ENCODE measurements around the gene EZR.

EZR gene

DNA sequence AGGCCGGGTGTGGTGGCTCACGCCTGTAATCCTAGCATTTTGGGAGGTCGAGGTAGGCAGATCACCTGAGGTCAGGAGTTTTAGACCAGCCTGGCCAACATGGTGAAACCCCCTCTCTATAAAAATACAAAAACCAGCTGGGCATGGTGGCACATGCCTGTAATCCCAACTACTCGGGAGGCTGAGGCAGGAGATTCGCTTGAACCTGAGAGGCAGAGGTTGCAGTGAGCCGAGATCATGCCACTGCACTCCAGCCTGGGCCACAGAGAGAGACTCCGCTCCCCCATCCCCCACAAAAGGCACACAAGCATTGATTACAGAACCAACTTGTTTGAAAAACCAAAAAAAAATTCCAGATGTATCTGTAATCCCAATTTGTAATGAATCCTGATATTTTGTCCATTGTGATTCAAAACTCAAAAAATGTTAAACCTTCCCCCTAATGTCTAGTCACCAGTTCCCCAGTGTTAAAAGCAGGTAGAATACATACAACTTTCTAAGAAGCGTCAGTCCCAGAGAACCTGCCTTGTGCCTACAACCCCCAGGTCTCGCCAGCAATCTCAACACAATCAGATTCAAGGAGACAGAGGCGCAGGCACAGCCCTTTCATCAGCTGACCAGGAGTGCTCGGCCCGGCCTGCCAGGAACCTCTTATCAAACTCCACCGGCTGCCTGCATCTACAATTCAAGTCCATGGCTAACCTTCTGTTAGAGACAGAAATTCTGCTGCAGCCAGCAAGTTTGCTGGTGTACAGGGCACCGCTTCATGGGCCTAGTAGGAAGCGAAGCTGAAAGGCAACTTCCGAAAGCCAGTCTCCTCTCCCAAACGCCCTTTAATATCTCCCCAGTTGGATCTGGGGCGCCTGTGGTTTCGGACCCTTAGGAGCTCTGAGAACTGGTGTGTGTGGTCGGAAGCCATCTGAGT lies 2.1 kb downstream of the EZR start:
- no peak for DNase-seq

DNA sequence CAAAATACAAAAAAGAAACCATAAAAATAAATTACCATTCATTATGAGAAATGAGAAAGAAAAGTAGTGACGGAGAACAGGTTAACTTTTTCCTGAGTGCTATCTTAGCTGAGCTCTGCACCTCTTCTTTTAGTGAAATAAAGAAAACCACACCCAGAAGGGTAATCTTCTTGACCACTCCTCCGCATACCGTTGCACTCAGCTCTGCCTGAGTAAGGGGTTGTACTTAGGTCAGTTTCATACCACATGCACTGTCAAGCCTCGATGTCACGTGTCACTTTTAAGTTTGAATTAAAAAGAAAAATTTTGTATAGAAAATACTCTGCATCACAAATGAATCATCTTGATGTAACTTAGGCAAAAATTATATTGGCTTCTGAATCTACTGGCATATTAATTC lies 2.8 kb downstream of the EZR start:
- no peak for DNase-seq

DNA sequence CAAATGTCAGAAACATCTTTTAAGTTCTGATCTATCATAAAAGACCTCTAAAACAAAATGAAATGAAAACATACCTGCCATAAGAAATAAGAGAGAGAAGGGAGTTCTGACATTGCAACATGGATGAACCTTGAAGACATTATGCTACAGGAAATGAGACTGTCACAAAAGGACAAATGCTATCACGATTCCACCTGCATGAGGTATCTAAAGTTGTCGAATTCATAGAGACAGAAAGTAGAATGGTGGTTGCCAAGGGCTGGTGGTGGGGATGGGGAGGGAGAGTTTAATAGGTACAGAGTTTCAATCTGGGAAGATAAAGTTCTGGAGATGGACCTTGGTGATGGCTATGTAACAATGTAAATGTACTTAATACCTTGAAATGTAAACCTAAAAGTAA lies 3.3 kb downstream of the EZR start:
- no peak for DNase-seq

DNA sequence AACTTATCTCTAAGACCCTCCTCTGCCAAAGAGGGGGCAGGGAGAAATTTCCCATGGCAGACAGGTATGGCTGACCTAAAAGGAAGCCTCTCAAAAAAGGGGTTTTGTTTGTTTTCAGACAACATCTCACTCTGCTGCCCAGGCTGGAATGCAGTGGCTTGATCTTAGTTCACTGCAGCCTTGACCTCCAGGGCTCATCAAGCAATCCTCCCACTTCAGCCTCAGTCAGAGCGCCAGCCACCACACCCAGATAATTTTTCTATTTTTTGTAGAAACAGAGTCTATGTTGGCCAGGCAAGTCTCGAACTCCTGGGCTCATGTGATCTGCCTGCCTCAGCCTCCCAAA lies 3.8 kb downstream of the EZR start:
- DNase-seq, result no peak

DNA sequence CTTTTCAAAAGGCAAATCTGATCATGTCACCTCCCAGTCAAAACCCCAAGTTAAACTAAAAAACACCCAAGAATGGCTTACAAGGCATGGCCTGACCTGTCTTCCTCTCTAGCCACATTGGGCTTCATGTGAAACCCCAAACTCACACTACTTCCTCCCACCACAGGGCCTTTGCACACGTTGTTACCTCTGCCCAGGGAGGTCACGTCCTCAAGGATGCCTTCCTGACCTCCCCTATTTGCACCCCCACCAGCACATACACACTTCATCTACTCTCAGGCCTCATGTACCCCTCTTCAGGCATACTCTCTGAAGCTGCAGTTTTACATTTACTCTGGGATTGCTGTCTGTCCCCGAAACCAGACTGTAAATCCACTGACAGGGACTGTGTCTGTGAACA lies 6.1 kb downstream of the EZR start:
- DNase-seq, result no peak

DNA sequence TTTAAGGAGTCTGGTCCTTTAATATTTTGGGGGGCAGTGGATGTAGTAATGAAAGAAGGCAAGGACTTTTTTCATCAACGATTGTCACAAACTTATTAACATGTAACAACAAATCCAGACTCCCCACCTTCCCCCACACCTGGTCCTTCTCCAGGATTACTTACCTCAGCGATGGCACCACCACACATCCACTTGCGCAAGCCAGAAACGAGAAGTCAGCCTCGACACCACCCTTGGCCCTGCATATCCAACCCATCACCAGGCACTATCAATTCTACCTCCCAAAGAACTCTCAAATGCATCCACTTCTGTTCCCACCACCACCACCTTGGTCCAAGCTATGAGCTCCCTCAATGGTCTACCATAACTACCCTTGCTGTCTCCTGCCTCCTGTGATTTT lies 6.6 kb downstream of the EZR start:
- no peak for DNase-seq

DNA sequence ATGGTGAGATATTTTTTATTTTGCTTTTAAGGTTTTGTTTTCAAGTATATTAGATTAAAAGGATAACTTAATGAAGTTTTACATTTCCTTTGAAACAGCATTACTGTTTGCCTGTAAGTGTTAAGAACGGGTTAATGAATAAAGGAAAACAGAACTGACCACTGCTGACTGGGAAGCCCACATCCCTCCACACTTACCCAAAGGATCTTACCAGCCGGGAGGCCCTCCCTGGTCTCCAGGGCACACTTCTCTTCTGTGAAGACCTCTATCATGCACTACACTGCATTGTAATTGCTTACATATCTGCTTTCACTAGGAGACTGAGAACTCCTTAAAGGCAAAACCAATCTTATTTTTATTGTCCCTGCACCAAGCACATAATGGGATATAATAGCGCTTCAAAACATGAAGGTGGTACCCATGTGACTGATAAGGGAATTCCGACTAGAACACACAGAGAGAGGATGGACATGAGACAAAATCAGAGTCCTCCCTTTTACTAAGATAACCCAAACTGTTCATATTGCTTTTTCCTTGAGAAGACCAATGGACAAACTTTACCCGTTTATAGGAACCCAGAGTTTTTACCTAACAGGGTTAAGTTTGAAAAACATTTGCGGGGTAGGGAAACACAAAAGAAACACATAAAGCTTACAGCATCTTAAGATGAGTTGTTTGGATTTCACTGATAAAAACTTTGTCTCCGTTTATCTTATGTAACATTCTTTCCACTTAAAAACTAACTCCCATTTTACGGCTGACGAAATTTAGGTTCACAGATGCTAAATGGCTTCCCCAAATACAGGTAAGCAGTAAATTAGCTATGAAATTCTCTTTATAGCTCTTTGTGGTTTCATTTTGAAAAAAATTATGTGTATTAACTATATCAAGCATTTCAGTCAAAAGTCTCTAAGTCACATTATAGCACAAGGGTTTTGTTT lies 8.7 kb downstream of the EZR start:
- no peak for DNase-seq

DNA sequence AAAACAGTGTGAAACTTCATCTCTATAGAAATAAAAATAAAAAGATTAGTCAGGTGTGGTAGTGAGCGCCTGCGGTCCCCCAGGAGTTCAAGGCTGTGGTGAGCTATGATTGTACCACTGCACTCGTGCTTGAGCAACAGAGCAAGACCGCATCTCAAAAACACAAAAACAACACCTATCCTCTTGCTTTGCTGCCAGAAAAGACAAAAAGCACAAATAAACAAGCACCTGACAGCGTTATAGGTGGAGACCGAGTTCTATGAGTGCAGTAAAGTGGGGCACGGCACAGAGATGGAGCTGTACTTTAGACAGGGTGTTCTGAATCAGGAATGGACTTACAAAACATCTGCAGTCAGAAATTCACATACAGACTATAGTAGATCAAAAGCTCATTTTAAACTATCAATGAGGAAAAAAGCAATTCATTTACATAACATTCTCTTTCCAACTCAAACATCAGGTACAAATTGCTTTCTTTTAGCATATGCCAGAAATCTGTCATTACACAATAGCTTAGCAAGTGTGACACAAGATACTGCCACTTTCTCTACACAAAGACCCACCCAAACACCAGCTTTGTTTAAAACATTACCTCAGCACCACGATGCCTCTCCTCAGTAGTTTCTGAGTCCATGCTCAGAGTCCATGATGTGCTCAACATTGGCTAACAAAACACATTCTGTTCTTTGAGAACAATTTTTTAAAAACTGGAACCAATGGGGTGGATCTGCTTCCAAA lies 10.1 kb downstream of the EZR start:
- DNase-seq, result no peak

DNA sequence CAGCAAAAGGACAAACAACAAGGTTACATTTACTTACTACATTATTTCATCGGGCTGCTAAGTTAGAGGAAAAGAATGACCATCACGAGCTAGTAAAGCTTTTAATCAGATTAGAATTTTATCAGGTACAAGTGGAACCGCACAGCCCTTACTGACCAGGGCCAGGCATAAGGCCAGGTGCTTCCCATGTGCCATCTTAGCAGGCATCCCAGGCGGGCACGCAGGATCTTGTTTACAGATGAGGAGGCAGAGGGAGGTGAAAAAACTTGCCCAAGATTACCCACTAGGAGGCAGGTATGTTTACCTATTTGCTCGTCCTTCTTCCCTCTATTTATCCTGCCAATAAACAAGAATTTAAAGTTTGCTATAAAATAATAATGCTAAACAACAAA lies 10.7 kb downstream of the EZR start:
- no peak for DNase-seq

DNA sequence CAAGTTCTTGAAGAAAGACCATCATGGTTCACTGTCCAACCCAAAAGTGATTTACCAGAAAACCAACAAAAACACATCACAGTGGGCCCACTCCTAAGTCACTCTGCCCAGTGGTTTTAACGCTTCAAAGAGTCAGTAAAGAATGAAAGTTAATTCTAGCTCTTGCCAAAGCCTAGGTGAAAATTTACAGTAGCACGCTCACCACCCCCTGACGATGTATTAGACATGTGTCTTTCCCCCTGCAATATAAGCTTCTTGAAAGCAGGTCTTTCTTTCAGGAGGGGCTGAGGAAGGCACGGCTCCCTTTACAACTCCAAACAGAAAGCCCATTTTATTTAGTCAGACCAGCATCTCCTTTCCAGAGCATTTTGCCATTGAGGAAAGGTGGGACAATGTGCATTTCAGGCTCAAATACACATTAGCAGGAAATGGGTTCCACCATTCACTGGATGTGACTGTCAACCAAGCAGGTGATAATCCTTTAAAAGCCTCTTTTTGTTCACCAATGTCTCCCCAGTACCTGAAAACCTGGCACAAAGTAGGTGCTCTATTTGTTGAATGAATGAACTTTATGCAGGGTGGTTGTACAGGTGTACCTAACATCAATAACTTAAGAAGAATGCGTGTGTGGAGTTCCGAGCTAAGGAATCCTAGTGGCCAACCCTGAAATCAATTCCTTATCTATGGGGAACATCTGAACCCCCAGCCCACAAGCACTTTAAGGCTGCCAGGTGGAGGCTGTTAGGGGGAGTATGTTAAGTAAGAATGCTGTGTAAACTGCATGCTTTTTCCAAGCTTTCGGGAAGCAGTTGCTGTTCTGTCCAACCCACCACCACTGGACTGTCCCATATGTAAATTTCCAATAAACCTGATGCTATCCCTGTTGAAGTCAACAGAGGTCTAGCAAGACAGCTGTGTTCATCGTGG lies 11.4 kb downstream of the EZR start:
- DNase-seq, result no peak

DNA sequence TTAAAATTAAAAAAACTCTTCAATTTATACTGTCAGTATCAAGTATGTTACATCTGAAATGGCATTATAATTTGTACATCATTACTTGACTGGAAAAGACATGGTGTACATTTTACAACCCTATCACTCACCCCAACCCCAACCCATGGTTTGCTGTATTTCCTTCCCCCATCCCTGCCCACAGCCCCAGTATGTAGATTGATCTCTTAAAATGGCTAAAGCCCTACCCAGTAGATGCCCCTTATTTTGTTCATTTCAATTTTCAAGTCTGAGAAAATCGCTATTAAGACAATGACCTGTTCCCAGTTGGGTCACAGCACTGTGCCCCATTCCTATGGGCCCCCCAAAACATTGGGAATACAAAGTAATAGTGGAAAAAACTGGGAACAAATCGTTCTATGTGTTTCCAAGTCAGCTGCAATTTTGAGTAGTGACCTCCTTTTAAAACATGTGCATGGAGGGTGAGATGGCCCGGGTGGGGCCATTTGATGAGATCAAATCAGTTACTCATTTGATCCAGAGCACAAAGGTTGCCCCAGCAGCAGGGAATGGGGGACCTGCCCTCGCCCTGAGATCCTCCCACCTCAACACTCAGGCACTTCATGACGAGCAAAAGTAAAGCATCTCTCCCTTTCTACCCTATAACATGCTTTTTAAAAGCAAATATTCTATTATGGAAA lies 13.3 kb downstream of the EZR start:
- no peak for DNase-seq

DNA sequence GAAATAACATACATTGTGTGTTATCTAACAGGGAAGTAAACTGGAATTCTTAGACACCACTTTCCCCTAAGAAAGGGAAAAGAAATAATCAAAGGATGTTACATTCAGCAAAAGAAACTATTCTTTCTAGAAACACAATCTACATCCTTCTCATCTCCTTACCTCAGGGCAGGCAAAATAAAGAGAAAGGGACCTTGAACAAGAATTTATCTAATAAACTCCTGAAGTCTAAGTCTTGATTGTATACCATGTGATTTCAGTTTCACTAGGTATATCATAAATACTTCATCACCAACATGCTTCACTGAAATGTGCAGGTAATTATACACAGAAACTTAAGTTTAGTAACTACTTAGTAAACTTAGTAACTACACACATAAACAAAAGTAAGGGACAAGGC lies 15.0 kb downstream of the EZR start:
- no peak for DNase-seq

DNA sequence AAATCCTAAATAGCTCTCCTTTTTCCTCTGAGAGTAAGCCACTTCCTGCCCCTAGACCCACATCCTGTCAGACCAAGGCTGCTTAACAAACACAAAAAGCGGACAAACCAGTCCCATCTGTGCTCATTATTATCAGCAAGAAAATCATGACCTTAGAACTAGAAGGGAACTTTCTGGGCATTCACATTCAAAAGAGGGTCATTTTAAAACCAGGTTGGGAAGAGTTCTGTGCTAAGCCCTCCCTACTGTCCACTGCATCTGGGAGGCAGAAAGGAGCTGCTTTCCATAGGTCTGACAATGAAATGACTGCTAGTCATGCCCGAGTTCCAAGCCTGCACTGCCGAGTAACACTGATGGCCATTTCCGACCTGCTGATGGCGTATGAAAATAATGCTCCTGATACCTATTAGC lies 15.4 kb downstream of the EZR start:
- DNase-seq, result peak; percentile 55

DNA sequence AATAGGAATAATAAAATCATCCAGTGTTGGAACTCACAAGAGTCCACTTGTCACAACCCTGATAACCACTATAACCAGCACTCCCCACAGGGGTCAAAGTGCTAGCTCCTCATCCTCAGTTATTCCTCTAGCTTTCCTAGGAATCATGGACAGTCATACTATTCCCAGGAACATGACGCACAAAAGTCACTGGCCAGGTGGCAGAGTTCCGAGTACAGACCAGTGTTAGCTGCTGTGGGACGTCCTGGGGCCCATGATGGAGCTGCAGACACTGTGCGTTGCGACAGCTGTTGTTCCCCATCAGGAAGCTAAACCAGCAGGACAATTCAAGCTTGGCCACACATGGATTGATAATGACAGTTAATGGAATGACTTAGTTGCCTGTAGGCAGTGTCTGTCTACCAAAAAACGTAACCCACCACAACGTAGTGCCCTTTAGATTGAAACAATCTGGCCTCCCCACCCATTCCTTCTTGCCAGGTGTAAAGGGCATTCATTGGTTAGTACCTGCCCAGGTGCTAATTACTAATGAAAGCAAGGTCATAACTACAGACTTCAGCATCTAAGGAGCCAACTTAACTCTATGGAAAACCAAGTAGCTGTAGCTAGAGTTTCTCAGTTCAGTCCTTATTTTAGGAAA lies 17.4 kb downstream of the EZR start:
- DNase-seq, result no peak

DNA sequence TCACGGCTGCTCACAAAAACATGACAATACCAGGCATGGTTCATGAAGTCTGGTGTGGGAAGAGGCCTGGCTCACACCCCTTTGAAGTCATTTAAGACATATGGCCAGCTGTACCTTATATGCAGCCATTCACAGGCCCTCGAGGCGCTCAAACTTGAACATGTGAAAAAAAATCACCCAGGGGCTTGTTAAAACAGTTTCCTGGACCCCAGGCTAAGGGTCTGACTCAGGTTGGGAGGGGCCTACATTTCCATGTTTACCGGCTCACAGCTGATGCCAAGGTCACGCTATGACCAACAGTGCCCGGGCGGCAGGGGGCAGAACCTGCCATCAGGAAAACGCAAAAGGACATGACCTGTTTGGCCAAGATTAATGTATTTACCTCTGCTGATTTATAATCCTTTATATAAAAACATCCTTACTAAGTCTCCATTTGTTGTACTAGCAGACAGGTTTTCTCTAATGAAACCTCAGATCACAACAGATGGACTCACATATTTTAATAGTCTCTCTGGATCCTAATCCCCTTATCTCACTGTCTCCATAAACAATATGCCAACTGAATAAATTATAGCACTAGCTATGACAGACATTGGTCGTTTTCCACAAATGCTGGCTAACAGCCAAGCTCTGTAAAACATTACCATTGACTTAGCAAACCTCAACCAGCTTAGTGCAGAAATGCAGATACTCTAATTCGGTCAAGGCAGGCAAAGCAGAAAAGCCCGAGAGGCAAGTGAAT lies 19.9 kb downstream of the EZR start:
- DNase-seq, result peak; percentile 90

DNA sequence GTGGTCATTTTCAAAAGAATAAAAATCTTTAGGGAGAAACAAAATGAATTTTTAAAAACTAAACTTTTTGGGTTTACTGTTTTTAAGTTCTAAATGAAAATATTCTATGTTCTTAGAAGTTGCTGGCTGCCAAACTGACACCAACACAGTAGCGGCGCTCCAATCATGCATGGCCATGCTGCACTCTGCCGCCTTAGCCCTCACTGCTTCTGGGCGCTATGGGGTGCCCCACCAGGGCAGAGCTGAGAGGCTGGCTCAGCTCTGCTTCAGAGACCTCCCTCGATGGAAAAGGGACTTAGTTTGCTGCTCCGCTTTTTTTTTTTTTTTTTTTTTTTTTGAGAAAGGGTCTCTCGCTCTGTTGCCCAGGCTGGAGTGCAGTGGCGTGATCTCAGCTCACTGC lies 20.9 kb downstream of the EZR start:
- DNase-seq, result no peak

DNA sequence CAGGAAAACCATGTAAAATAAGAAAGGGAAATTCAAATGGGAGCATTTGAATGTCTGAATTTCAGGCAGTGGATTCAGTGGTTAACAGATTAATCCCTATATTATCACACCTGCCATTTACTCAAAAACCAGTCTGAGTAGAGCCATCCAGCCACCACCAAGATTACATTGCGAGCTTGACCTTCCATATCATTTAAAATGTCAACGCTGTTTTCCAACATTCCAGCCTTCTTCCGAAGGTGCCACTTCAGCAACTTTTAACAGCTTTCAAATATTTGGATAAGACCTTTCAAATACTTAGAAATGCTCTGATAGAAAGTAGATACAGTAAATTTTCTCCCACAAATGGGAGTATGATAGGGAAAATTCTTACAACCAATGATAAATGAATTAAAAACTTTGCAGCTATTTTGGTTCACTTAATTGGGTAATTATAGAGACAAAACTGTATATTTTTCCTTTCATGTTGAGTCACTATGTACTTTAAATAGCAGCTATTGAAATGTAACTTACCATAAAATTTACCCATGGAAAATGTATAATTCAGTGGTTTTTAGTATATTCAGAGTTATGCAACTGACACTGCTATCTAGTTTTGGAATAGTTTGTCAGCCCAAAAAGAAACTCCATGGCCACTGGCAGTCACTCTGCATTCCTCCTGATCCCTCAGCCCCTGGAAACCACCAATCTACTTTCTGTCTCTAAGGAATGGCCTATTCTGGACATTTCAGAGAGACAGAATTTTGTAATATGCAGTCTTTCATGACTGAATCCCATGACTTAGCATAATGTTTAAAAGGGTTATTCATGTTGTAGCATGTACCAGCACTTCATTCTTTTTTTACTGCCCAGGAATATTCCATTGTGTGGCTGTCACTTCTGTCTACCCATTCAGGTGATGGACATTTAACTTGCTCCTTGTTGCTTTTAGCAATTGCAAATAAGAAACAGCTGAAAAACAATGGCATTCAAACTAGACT lies 21.5 kb downstream of the EZR start:
- no peak for DNase-seq

DNA sequence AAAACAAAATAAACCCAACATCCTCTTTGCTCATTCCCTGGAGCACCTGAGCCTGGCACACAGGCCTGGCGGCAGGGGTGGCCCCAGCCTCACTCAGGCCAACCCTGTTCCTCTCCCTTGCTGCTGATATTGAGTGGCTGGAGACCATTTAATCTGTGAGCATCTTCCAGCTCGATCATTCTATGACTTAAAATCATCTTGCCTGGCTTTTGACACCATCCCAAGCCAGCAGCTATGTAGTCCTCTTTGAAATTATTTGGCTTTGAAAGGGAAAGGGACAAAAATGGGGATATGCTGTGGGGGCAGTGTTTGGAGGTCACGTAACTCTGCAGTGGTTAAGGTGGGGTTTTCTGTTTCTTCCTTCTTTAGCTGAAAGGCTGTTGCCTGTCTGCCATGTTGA lies 22.8 kb downstream of the EZR start:
- no peak for DNase-seq

DNA sequence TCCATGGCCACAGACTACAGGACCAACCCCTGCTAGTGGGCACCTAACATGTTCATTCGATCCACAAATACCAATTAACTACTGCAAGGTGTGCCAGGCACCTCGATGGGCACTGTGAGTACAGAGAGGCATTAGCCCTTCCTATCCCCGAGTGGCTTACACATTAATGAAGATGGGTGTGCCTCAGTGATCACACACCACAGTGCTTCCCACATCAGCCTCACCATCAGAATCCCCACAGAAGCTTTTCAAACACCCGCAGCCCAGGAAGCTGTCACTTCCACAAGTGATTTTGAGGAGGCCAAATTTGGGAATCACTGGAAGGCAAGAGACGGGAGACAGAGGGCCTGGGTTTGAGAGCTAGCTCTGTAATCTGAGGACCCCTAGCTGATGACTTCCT lies 23.7 kb downstream of the EZR start:
- no peak for DNase-seq
